Measurements from ENCODE around the gene PDE4D.

DNA sequence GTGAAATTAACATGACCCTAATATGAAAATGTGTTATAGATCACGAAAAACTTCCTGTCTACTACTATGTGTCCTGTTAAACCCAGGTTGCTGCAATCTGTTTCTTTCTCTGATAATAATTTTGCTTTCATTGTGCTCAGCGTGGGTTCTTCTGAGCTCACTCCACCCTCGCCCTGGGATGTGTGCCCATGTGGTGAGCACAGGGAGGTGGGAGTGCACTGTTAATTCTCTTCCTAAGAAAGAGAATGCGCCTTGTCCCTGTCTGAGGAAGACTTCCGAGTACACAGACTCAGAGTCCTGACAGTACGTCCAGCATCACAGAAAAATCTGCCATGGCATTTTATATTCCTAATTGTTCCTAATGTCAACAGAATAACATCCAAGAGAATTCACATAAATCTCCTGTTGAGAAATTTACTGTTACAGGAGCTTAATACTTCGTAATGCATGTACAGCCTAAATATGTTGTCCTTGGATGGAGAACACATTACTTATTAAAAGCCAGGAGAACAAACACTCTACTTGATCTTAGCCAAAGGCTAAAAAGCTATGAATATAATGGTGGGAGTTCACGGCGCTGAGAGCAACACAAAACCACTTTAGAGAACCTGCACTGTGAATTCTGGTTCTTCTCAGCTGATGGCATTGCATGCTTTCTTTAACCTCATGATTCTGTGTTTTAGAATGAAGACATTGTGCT lies 102.6 kb downstream of the PDE4D start:
- no peak for TF ChIP-seq EZH2 (IDR thresholded peaks at IDR 0.05; ENCODE audit: insufficient read depth, low read length)
- TF ChIP-seq, protein P1, sequence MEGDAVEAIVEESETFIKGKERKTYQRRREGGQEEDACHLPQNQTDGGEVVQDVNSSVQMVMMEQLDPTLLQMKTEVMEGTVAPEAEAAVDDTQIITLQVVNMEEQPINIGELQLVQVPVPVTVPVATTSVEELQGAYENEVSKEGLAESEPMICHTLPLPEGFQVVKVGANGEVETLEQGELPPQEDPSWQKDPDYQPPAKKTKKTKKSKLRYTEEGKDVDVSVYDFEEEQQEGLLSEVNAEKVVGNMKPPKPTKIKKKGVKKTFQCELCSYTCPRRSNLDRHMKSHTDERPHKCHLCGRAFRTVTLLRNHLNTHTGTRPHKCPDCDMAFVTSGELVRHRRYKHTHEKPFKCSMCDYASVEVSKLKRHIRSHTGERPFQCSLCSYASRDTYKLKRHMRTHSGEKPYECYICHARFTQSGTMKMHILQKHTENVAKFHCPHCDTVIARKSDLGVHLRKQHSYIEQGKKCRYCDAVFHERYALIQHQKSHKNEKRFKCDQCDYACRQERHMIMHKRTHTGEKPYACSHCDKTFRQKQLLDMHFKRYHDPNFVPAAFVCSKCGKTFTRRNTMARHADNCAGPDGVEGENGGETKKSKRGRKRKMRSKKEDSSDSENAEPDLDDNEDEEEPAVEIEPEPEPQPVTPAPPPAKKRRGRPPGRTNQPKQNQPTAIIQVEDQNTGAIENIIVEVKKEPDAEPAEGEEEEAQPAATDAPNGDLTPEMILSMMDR (IDR thresholded peaks at IDR 0.05; ENCODE audit: insufficient read depth, low read depth, low read length): no peak

Data from astrocyte (in vitro differentiated cells and primary cell).